Activated naive CD4-positive, alpha-beta T cell treated with anti-CD3 and anti-CD28 coated beads, Interleukin-2, amount 10 ng/mL, durations not matched to agents 7 days and 5 days (primary cell): ENCODE measurements around the gene CD79A.
A peak's percentile ranks its signal among the peaks of the same experiment; 100 is the strongest.

Source experiments
- CTCF ChIA-PET: fragments of 350-600 bp; sonication (Branson Sonifier 250); formaldehyde crosslinking; loops from one replicate; lab custom pipeline; 2021; ENCODE audit warnings: antibody characterized with exemption; lab: Charles Lee
- DNase-seq: peaks from one replicate; pipeline ENCODE4 v3.0.0-alpha.2; 2020
- H3K27ac Mint-ChIP-seq: one replicate; pipeline ENCODE4 v1.8.0; 2021; ENCODE audit warnings: mild to moderate bottlenecking, moderate library complexity, mixed read lengths
- H3K27me3 Mint-ChIP-seq: one replicate; pipeline ENCODE4 v1.8.0; 2021; ENCODE audit warnings: mild to moderate bottlenecking, mixed read lengths
- H3K36me3 Mint-ChIP-seq: one replicate; pipeline ENCODE4 v1.8.0; 2021; ENCODE audit warnings: mixed read lengths
- H3K4me1 Mint-ChIP-seq: one replicate; pipeline ENCODE4 v1.8.0; 2021; ENCODE audit warnings: mixed read lengths
- H3K4me3 Mint-ChIP-seq: one replicate; pipeline ENCODE4 v1.8.0; 2021; ENCODE audit warnings: mild to moderate bottlenecking, moderate library complexity, mixed read lengths
- H3K9me3 Mint-ChIP-seq: one replicate; pipeline ENCODE4 v1.8.0; 2021; ENCODE audit warnings: mixed read lengths

Gene CD79A

DNA sequence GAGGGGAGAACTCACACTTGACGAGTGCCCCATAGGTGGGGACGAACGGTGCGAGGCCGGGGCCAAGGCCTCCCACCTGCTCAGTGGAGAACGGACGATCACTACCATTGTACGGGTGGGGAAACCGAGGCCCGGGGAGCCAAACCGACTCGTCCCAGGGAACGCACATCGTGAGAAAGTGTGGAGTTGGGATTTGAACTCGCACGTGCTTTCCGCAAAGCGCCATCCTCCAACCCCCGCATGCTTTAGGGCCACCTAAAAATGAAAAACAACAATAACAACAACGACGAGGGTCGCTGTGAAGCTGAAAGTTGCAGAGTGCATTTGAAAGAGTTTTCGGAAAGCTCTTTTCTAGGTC, 6.4 kb downstream of the CD79A start:
- Mint-ChIP-seq H3K4me1 (peaks cover 62% of the 10 kb centered on the region), H3K36me3 (peaks cover 51% of the 10 kb centered on the region), H3K9me3 (no peaks in the 10 kb centered on the region), H3K4me3 (peak overlapping the region; percentile 89), H3K27ac (peak overlapping the region; percentile 91), H3K27me3 (no peaks in the 10 kb centered on the region)
- CTCF ChIA-PET, result interaction anchor here (0.7 kb wide), 1 partner anchor 8 kb away, joined by 3 read pairs; no protein-coding TSS in a partner anchor
- no peak for DNase-seq

DNA sequence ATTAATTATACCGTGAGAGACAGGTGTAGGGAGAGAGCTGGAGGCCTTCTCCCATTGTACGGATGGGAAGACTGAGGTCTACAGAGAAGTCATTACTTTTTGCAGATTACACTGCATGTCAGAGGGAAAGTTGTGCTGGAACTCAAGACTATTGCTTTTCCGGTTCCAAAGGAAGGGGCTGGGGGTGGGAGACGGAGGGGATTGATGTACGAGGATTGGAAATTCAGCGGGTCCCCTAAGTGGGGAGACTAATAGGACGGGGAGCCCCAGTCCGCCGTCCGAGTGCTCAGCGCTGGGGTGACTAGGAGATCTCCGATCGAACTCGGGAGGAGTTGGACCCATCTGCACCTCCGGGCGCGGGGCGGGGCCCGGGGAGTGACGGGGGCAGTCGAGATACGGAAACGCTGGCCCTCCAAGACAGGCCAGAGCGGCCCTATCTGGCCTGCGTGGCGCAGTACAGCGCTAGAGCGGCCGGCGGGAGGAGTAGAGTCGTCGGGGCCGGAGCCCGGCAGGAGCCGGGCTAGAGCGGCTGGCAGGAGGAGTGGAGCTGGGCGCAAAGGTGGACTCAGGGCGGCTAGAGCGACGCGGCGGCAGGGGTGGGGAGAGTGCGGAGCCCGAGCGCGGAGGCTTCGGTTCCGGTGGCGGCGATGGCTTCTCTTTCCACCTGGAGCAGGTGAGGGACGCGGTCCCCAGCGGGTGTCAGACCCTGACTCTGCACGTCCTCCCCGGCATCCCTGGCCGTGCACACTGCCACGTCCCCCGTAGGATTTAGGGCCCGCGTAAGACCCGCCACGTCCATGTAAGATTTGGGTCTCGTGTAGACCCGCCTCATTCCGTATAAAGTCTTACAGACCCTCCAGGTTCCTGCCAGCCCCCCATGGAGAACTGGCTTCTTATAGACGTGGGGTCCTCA, 7.0 kb downstream of the CD79A start:
- Mint-ChIP-seq H3K4me3 (peak overlapping the region; percentile 89), H3K36me3 (peaks cover 56% of the 10 kb centered on the region), H3K27me3 (no peaks in the 10 kb centered on the region), H3K4me1 (peaks cover 64% of the 10 kb centered on the region), H3K27ac (peak overlapping the region; percentile 91), H3K9me3 (no peaks in the 10 kb centered on the region)
- CTCF ChIA-PET, result interaction anchor here (0.5 to 4.8 kb wide), 3 partner anchors 9 to 1355 kb away, joined by 3 to 66 read pairs (median 3); no protein-coding TSS in a partner anchor
- peak; percentile 93 for DNase-seq

DNA sequence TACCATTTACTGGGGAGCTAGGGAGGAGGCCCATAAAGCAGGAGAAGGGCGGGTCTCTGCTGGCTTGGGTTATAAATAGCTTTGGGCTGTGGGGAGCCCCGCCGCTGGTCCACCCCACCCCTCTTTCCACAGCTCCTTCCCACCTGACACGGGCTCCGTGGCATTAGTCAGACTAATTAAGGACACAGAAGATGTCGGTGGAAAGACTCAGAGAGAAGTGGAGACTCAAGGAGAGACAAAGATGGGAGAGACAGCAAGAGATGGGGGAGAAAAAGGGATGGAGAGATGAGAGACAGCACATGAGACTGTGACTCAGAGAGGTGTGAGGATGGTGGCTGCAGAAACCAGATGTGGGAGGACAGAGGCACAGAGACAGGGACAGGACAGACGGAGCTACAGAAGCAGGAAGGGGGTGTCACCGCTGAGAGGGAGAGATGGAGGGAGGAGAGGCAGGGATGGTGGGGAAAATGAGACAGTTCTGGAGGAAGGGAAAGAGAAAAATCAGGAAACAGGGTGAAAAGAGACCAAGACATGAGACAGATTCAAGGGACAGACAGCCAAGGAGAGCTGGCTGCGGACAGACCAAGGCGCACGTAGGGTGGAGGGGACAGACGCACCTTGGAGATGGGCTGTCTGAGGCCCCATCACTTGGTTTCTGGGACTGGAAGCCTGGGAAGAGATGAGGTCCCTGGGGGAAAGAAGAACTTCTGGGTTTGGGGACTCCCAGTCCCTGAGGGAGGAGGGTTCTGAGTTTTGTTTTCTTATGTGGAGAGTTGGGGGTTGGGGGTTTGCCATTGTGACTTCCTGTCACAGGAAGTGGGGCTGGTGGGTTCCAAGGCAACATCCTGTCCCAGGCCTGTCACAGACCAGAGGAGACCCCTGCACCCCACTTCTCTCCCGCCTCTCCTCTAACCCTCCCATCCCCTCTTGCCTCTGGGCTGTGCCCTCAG, 10.0 kb downstream of the CD79A start:
- H3K27me3 Mint-ChIP-seq, result no peaks in the 10 kb centered on the region
- peak overlapping the region; percentile 89 for H3K4me3 Mint-ChIP-seq
- no peaks in the 10 kb centered on the region for H3K9me3 Mint-ChIP-seq
- DNase-seq, result peak; percentile 85
- CTCF ChIA-PET, result interaction anchor here (0.6 to 4.8 kb wide), 11 partner anchors 13 to 240 kb away, joined by 3 to 66 read pairs (median 4); partner anchors contain the start of genes ERFL and RPS19
- peak overlapping the region; percentile 91 for H3K27ac Mint-ChIP-seq
- H3K4me1 Mint-ChIP-seq, result peaks cover 58% of the 10 kb centered on the region
- H3K36me3 Mint-ChIP-seq, result peaks cover 78% of the 10 kb centered on the region

DNA sequence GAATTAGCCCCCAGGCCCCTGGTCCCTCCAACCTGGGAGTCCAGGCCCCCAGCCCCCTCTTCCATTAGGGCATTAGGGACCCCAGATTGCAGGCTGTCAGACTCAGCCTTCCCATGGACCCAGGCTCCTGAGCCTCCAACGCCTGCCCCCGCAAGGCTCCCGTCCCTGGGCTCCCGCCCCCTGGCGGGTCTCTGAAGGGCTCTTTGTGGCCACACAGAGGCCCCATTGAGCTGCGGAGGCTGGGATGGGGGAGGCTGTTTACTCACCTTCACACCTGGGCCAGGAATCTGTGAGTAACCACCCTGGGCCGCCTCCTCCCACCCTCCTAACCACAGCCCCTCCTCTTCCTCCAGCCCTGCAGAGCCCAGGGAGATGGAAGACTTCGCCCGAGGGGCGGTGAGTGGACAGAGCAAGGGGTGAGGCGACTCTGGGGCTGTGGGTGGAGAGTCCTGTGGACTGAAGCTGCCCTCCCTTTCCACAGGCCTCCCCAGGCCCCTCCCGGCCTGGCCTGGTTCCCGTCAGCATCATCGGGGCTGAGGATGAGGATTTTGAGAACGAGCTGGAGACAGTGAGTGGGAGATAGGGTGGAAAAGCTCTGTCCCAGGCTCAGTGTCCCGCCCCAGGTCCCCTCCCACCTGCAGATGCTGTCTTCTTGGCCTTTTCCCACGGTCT, 10.8 kb downstream of the CD79A start:
- Mint-ChIP-seq H3K4me3 (peak overlapping the region; percentile 89), H3K4me1 (peaks cover 57% of the 10 kb centered on the region), H3K9me3 (no peaks in the 10 kb centered on the region), H3K27ac (peak overlapping the region; percentile 91), H3K27me3 (no peaks in the 10 kb centered on the region), H3K36me3 (peaks cover 73% of the 10 kb centered on the region)
- peak; percentile 90 for DNase-seq
- CTCF ChIA-PET, result interaction anchor here (0.6 to 4.8 kb wide), 8 partner anchors 14 to 64 kb away, joined by 3 to 66 read pairs (median 4); partner anchors contain the start of genes ERFL and RPS19

DNA sequence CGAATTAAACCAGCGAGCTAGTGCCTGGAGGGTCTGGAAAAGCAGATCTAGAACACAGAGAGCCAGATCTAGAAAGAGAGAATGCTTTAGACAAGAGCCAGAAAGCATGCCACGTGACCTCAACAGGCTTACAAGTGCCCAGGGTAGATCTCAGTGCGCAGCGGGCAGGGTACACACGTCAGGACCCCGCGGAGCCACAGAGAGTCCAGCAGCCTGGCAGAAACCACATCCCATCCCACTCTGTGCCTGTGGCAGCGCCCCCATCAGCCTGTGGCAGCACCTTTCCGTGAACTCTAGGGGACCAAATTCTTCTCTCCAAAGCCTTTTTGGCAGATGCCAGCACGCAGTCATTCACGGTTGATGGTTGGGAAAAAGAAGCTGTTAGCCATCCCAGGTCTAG, 11.8 kb downstream of the CD79A start:
- DNase-seq, result no peak
- CTCF ChIA-PET, result interaction anchor here (0.7 to 4.8 kb wide), 4 partner anchors 10 to 41 kb away, joined by 3 to 66 read pairs (median 4); partner anchors contain the start of gene ERFL
- Mint-ChIP-seq H3K4me1 (peaks cover 62% of the 10 kb centered on the region), H3K9me3 (no peaks in the 10 kb centered on the region), H3K4me3 (peak overlapping the region; percentile 89), H3K27me3 (no peaks in the 10 kb centered on the region), H3K27ac (peak overlapping the region; percentile 91), H3K36me3 (peaks cover 70% of the 10 kb centered on the region)

DNA sequence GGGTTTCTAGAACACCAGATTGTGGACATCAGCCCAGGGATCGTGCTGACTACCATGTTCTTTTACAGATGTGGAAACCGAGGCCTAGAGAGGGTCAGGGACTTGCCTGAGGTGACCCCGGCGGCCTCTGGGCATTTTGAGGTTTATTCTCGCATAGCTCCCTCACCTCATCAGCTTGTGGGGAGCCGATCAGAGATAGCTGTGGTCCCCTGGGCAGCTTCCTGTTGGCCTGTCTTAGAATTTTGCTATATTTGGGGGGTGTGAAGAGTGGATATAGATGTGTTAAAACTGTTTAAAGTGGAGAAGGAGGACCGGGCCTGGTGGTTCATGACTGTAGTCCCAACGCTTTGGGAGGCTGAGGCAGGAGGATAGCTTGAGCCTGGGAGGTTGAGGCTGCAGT, 12.8 kb downstream of the CD79A start:
- DNase-seq, result no peak
- peaks cover 62% of the 10 kb centered on the region for H3K4me1 Mint-ChIP-seq
- H3K27me3 Mint-ChIP-seq, result no peaks in the 10 kb centered on the region
- H3K9me3 Mint-ChIP-seq, result no peaks in the 10 kb centered on the region
- H3K36me3 Mint-ChIP-seq, result peaks cover 65% of the 10 kb centered on the region
- H3K4me3 Mint-ChIP-seq, result no peak overlapping the region
- H3K27ac Mint-ChIP-seq, result peak overlapping the region; percentile 58
- CTCF ChIA-PET, result interaction anchor here (3.3 kb wide), 1 partner anchor 17 kb away, joined by 10 read pairs; no protein-coding TSS in a partner anchor

DNA sequence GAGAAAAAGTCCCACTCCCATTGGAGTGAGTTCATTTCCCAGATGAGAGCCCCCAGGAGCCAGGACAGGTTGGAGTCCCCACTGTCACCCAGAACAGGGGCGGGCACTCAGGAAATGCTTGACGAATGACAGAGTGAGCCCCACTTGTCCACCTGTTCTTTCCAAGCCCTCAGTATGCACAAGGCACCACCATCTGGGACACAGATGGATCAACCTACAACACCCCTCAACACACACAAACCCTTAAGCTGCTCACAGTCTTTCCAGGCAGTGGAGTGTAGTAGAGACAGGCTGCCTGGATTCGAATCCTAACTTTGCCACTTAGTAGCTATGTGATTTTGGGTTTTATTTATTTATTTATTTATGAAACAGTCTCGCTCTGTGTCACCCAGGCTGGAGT, 13.9 kb downstream of the CD79A start:
- Mint-ChIP-seq H3K36me3 (peaks cover 66% of the 10 kb centered on the region), H3K9me3 (no peaks in the 10 kb centered on the region), H3K4me1 (peaks cover 65% of the 10 kb centered on the region), H3K27ac (no peak overlapping the region), H3K4me3 (no peak overlapping the region), H3K27me3 (no peaks in the 10 kb centered on the region)
- DNase-seq, result no peak
- CTCF ChIA-PET, result interaction anchor here (3.3 kb wide), 1 partner anchor 18 kb away, joined by 10 read pairs; no protein-coding TSS in a partner anchor

DNA sequence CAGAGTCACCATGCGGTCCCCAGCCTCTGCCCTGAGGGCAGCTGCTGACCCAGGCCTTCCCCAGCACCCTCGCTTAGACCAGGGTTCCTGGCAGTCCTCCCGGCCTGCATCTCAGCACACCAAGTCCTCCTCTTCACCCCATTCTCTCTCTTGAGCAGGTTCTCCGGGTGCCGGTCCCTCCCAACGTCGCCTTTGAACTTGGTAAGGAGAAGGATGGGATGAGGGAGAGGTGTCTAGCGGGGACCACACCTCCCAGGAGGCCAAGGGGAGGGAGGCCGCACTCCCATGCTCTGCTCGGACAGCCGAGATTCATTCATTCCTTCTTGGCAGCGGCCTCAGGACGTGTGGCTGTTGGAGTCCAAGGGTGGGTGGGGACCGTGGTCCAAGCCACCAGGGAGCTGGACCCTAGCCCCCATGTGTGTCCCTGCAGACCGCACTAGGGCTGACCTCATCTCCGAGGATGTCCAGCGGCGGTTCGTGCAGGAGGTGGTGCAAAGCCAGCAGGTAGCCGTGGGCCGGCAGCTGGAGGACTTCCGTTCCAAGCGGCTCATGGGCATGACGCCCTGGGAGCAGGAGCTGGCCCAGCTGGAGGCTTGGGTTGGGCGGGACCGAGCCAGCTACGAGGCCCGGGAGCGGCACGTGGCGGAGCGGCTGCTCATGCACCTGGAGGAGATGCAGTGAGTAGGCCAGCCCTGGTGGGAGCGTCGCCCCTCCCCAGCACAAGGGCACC, 15.3 kb downstream of the CD79A start:
- H3K27me3 Mint-ChIP-seq, result no peaks in the 10 kb centered on the region
- H3K9me3 Mint-ChIP-seq, result no peaks in the 10 kb centered on the region
- DNase-seq, result no peak
- H3K27ac Mint-ChIP-seq, result peak overlapping the region; percentile 76
- no peak overlapping the region for H3K4me3 Mint-ChIP-seq
- H3K36me3 Mint-ChIP-seq, result peaks cover 55% of the 10 kb centered on the region
- H3K4me1 Mint-ChIP-seq, result peaks cover 54% of the 10 kb centered on the region
- CTCF ChIA-PET, result interaction anchor here (1.0 to 3.3 kb wide), 3 partner anchors 16 to 34 kb away, joined by 3 to 10 read pairs (median 3); no protein-coding TSS in a partner anchor

DNA sequence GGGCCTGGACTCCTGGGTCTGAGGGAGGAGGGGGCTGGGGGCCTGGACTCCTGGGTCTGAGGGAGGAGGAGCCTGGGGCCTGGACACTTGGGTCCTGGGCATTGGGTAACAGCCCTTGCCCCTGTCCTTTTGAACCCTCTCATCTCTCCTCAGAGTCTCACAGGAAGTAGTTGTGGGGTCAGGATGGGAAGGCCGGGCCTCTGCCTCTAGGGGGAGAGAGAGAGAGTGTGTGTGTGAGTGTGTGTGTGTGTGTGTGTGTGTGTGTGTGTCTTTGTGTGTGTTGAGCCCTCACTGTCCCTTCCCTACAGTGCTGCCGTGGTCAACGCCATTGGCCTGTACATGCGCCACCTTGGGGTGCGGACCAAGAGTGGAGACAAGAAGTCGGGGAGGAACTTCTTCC, 16.8 kb downstream of the CD79A start:
- CTCF ChIA-PET, result no interaction called here
- no peaks in the 10 kb centered on the region for H3K9me3 Mint-ChIP-seq

DNA sequence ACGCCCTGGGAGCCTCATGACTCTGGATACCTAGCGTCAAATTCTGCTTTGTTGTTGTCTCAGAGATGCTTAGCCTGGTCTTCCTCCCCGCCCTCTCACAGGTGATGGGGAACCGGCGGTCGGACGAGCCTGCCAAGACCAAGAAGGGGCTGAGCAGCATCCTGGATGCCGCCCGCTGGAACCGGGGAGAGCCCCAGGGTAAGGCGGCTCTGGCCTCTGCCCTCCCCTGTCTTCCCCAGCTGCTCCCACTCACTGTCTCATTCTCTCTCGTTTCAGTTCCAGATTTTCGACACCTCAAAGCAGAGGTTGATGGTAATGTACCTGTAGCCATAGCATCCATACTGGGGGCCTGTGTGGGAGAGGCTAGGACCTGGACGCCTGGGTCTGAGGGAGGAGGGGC, 17.3 kb downstream of the CD79A start:
- H3K9me3 Mint-ChIP-seq, result no peaks in the 10 kb centered on the region
- peaks cover 45% of the 10 kb centered on the region for H3K4me1 Mint-ChIP-seq
- H3K27ac Mint-ChIP-seq, result peak overlapping the region; percentile 74
- H3K27me3 Mint-ChIP-seq, result no peaks in the 10 kb centered on the region
- H3K36me3 Mint-ChIP-seq, result peaks cover 57% of the 10 kb centered on the region
- H3K4me3 Mint-ChIP-seq, result no peak overlapping the region
- CTCF ChIA-PET, result no interaction called here
- DNase-seq, result no peak

More for the DNA sequence above, 16.8 kb downstream of the CD79A start:
- Mint-ChIP-seq H3K4me1 (peaks cover 47% of the 10 kb centered on the region), H3K27me3 (no peaks in the 10 kb centered on the region), H3K36me3 (peaks cover 57% of the 10 kb centered on the region), H3K4me3 (no peak overlapping the region), H3K27ac (peak overlapping the region; percentile 74)
- DNase-seq, result peak; percentile 49

DNA sequence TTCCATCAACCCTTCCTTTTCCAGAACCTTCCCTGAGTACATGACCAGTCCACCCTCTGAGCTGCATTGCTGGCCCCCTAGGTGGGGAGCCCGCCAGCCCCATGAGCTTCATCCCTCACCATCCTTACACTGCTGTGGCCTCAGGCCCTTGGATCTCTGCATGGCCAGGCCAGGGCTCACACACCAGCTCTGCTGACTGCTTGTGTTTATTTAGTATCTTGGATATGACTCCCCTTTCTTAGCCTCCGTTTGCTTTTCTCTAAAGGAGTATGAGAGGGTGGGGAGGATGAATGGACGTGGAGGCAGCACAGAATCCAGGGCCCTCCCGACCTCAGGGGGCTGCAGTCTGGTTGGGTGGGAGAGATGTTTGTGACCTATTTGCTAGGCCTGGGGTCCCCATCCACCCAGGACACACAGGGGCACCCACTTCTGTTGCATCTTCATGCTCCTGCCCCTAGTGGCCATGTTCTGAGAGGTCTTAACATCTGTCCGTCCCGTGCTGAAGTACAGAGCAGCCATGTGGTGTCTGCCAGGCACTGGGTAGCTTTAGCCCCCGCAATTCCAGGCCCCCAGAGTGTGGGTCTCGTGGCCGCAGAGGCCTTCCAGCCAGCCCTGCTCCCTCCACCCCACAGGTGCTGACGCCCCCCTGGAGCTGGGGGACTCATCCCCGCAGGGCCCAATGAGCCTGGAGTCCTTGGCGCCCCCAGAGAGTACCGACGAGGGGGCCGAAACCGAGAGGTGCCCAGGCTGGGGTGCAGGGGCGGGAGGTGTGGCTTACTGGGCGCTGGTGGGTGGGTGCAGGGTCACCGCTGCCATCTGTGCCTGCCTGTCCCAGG, 18.9 kb downstream of the CD79A start:
- Mint-ChIP-seq H3K9me3 (no peaks in the 10 kb centered on the region), H3K4me1 (peaks cover 41% of the 10 kb centered on the region), H3K27ac (peak overlapping the region; percentile 2), H3K36me3 (peaks cover 57% of the 10 kb centered on the region), H3K4me3 (no peak overlapping the region), H3K27me3 (no peaks in the 10 kb centered on the region)
- DNase-seq, result no peak
- CTCF ChIA-PET, result interaction anchor here (0.7 to 1.1 kb wide), 4 partner anchors 11 to 55 kb away, joined by 3 to 4 read pairs (median 3); no protein-coding TSS in a partner anchor

DNA sequence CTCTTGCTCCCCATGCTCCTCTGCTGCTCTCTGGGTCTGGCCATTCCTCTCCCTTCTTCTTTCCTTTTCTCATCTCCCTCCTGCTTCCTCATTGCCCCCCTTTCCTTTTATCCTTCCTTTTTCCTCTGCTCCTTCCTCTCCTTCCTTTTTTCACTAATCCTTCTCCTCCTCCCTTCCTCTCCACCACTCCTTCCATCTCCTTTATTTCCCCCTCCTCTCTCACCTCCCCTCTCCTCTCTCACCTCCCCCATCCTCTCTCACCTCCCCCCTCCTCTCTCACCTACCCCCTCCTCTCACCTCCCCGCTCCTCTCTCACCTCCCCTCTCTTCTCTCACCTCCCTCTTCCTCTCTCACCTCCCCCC, 19.5 kb downstream of the CD79A start:
- Mint-ChIP-seq H3K4me1 (peaks cover 38% of the 10 kb centered on the region), H3K27ac (no peak overlapping the region), H3K36me3 (peaks cover 54% of the 10 kb centered on the region), H3K27me3 (no peaks in the 10 kb centered on the region), H3K9me3 (no peaks in the 10 kb centered on the region), H3K4me3 (no peak overlapping the region)
- CTCF ChIA-PET, result interaction anchor here (1.1 kb wide), 1 partner anchor 54 kb away, joined by 4 read pairs; no protein-coding TSS in a partner anchor
- no peak for DNase-seq
